Measurements from ENCODE around the gene EPRS1. TPM values are rescaled to one million over a fixed set of nuclear protein-coding genes. Genes with fewer than 3 reads are reported as not detected.

The EPRS1 gene
- total RNA-seq, 1 experiment from 2014 or later: 121 TPM

- no peak overlapping the region for H3K27ac ChIP-seq (ENCODE audit: insufficient read length, low read depth, low read length)
- no peak overlapping the region for H3K18ac ChIP-seq (ENCODE audit: insufficient read length, low read depth, low read length)
- no peaks in the 10 kb centered on the region for H3K4me1 ChIP-seq (ENCODE audit: insufficient read depth, low read length)
- H3K23ac ChIP-seq (ENCODE audit: insufficient read length, low read depth, low read length): no peak overlapping the region
- H2AK5ac ChIP-seq (ENCODE audit: insufficient read length, low read length): no peak overlapping the region
- Mint-ChIP-seq H3K4me1 (no peaks in the 10 kb centered on the region), H3K36me3 (ENCODE audit: insufficient read depth in 1 of 3, low read depth in 3 of 3) (peaks cover 13 to 74% (median 63%) of the 10 kb centered on the region in 3 experiments; a peak in 6 of 7 replicates), H3K4me3 (no peak overlapping the region), H3K27ac (no peak overlapping the region), H3K27me3 (ENCODE audit: low read depth) (no peaks in the 10 kb centered on the region), H3K9me3 (no peaks in the 10 kb centered on the region)
- H3K4me2 ChIP-seq (ENCODE audit: insufficient read depth, insufficient read length, low read length): no peak overlapping the region
- H2BK5ac ChIP-seq (ENCODE audit: insufficient read length, low read length): no peak overlapping the region
- H3K27me3 ChIP-seq (ENCODE audit: insufficient read depth, low read length): no peaks in the 10 kb centered on the region
- no peak overlapping the region for H2BK20ac ChIP-seq (ENCODE audit: low read depth, low read length, poor library complexity, severe bottlenecking)
- no peak overlapping the region for H3T11ph ChIP-seq (ENCODE audit: low read length)
- no peak overlapping the region for H4K8ac ChIP-seq (replicated peaks; ENCODE audit: insufficient read length, low read depth, low read length)
- H2BK12ac ChIP-seq (ENCODE audit: insufficient read length, low read depth, low read length): no peak overlapping the region
- no peak overlapping the region for H2BK15ac ChIP-seq (ENCODE audit: low read depth, low read length)
- no peak overlapping the region for H3K9ac ChIP-seq (ENCODE audit: extremely low read depth, insufficient read length, low read length)
- no peak overlapping the region for H2BK120ac ChIP-seq (ENCODE audit: low read depth, low read length, poor library complexity, severe bottlenecking)
- no peak overlapping the region for H3K4ac ChIP-seq (ENCODE audit: low read depth, low read length)
- no peaks in the 10 kb centered on the region for H3K23me2 ChIP-seq (ENCODE audit: insufficient read length, low read depth, low read length, poor library complexity, severe bottlenecking)
- H3K9me3 ChIP-seq (ENCODE audit: control insufficient read depth, low read depth, low read length): no peaks in the 10 kb centered on the region
- H3K56ac ChIP-seq (ENCODE audit: insufficient read length, low read depth, low read length): no peak overlapping the region
- no peak overlapping the region for H4K5ac ChIP-seq (ENCODE audit: insufficient read length, low read depth, low read length)
- no peak overlapping the region for H2AFZ ChIP-seq (ENCODE audit: low read length)
- no peak for TF ChIP-seq CTCF (conservative IDR thresholded peaks at IDR 0.05)
- H3K14ac ChIP-seq (ENCODE audit: insufficient read depth, low read length): no peak overlapping the region
- no peaks in the 10 kb centered on the region for H3K79me2 ChIP-seq (ENCODE audit: insufficient read depth, low read length)
- DNase-seq: no peak
- no peaks in the 10 kb centered on the region for H4K20me1 ChIP-seq (ENCODE audit: control insufficient read depth, insufficient read depth, insufficient read length)
- H4K91ac ChIP-seq (ENCODE audit: insufficient read length, low read depth, low read length): no peak overlapping the region
- H3K79me1 ChIP-seq (ENCODE audit: insufficient read depth, low read depth, low read length, poor library complexity, severe bottlenecking): no peaks in the 10 kb centered on the region
Measured at GRCh38 chr1:220019071-220019470, 27.2 kb downstream of the EPRS1 start.

Measured in H9 (cell line).